Activated CD8-positive, alpha-beta memory T cell treated with anti-CD3 and anti-CD28 coated beads, Interleukin-2, amount 50 U/mL, for 24 hours (primary cell): ENCODE measurements around the gene RAI1.

Source experiments
- DNase-seq: peaks from one replicate; pipeline ENCODE4 v3.0.0-alpha.2; 2020; ENCODE audit errors: extremely low read depth

RAI1 gene

GRCh38 chr17:17784657-17785267 is 103.5 kb downstream of the RAI1 start:
- no peak for DNase-seq

GRCh38 chr17:17785407-17785806 is 104.1 kb downstream of the RAI1 start:
- DNase-seq, result no peak

- no peak for DNase-seq
These were observed 105.7 kb downstream of the RAI1 start for GRCh38 chr17:17786998-17787397.

- DNase-seq, result no peak
These were observed 106.3 kb downstream of the RAI1 start for GRCh38 chr17:17787568-17787967.

- no peak for DNase-seq
These were observed 107.7 kb downstream of the RAI1 start for GRCh38 chr17:17788967-17789366.

- no peak for DNase-seq
These were observed 108.2 kb downstream of the RAI1 start for GRCh38 chr17:17789410-17789809.

- DNase-seq, result no peak
These were observed 108.8 kb downstream of the RAI1 start for GRCh38 chr17:17789828-17790636.

GRCh38 chr17:17790637-17791464 is 109.6 kb downstream of the RAI1 start:
- no peak for DNase-seq

GRCh38 chr17:17792037-17792550 is 110.8 kb downstream of the RAI1 start:
- DNase-seq, result no peak

- no peak for DNase-seq
These were observed 111.5 kb downstream of the RAI1 start for GRCh38 chr17:17792551-17793377.

- no peak for DNase-seq
These were observed 112.3 kb downstream of the RAI1 start for GRCh38 chr17:17793378-17794214.

- no peak for DNase-seq
These were observed 113.1 kb downstream of the RAI1 start for GRCh38 chr17:17794382-17794781.

GRCh38 chr17:17795296-17795695 is 114.0 kb downstream of the RAI1 start:
- no peak for DNase-seq

GRCh38 chr17:17795946-17796786 is 114.9 kb downstream of the RAI1 start:
- DNase-seq, result no peak

GRCh38 chr17:17796787-17797061 is 115.5 kb downstream of the RAI1 start:
- no peak for DNase-seq

- no peak for DNase-seq
These were observed 116.0 kb downstream of the RAI1 start for GRCh38 chr17:17797119-17797809.

- no peak for DNase-seq
These were observed 116.8 kb downstream of the RAI1 start for GRCh38 chr17:17798010-17798556.

- no peak for DNase-seq
These were observed 117.5 kb downstream of the RAI1 start for GRCh38 chr17:17798573-17799255.
